ENCODE data around the gene CDX2. TPM values are rescaled to one million over a fixed set of nuclear protein-coding genes. Genes with fewer than 3 reads are reported as not detected.
A peak's percentile ranks its signal among the peaks of the same experiment; 100 is the strongest.

Gene CDX2
- total RNA-seq, 3 donors from 2014 or later: 113 to 349 (median 240) TPM

DNA sequence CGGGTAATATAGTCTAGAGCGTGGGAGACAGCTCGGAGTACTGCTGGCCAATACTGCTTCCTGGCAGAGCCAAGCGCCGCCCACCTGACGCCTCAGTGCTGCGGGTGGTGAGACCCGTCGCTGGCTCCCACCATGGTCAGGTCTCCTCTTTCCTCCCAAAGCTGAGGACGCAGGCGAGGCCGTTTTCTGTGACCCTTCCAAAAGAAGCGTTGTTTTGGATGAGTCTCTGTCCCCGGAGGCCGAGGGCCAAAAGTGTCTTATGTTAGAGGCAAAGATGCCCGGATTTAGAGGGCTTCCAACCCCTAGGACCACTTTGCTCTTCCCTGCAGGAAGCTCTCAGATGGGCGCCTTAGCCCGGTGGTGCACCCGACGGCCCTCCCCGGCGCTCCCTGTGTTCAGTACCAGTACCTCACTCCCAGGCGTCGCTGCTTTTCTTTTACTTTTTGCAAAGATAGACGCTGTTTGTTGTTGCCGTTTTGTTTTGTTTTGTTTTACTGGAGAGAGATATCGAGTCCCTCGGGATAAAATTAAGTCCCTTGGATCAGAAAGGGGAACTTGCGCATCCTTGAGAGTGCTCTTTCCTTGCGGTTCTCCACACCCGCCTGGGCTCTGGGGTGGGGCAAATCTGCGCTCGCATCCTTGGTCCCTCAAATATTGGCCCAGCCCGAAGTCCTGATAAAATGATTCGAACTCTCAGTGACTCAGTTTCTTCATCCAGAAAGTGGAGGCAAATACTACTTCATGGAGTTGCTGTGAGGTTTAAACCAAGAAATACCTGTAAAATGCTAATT, 42.3 kb downstream of the CDX2 start:
- no peaks in the 10 kb centered on the region for H3K36me3 ChIP-seq (ENCODE audit: low read depth)
- TF ChIP-seq, protein P1, sequence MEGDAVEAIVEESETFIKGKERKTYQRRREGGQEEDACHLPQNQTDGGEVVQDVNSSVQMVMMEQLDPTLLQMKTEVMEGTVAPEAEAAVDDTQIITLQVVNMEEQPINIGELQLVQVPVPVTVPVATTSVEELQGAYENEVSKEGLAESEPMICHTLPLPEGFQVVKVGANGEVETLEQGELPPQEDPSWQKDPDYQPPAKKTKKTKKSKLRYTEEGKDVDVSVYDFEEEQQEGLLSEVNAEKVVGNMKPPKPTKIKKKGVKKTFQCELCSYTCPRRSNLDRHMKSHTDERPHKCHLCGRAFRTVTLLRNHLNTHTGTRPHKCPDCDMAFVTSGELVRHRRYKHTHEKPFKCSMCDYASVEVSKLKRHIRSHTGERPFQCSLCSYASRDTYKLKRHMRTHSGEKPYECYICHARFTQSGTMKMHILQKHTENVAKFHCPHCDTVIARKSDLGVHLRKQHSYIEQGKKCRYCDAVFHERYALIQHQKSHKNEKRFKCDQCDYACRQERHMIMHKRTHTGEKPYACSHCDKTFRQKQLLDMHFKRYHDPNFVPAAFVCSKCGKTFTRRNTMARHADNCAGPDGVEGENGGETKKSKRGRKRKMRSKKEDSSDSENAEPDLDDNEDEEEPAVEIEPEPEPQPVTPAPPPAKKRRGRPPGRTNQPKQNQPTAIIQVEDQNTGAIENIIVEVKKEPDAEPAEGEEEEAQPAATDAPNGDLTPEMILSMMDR (IDR thresholded peaks at IDR 0.05): no peak

DNA sequence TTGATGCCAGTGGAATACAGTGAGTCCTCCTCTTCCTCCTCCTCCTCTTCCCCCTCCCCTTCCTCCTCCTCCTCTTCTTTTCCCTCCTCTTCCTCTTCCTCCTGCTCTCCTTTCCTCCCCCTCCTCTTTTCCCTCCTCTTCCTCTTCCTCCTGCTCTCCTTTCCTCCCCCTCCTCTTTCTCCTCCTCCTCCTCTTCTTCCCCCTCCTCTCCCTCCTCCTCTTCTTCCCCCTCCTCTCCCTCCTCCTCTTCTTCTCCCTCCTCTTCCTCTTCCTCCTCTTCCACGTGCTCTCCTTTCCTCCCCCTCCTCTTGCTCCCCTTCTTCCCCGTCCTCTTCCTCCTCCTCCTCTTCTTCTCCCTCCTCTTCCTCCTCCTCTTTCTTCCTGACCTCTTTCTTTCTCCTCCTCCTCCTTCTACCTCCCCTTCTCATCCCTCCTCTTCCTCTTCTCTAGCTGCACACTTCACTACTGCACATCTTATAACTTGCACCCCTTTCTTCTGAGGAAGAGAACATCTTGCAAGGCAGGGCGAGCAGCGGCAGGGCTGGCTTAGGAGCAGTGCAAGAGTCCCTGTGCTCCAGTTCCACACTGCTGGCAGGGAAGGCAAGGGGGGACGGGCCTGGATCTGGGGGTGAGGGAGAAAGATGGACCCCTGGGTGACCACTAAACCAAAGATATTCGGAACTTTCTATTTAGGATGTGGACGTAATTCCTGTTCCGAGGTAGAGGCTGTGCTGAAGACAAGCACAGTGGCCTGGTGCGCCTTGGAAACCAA, 43.7 kb downstream of the CDX2 start:
- no peaks in the 10 kb centered on the region for H3K36me3 ChIP-seq (ENCODE audit: low read depth)
- intact Hi-C loops (cut with DNase I, micrococcal nuclease): no loop called here
- ATAC-seq (no peak), DNase-seq (no peak)
- peaks cover 13% of the 10 kb centered on the region for H3K4me1 ChIP-seq (ENCODE audit: low read depth)
- no peak overlapping the region for H3K4me3 ChIP-seq
- TF ChIP-seq, protein P1 (IDR thresholded peaks at IDR 0.05): no peak
- H3K9me3 ChIP-seq: no peaks in the 10 kb centered on the region

More for the DNA sequence above, 42.3 kb downstream of the CDX2 start:
- DNase-seq (no peak), ATAC-seq (peak; percentile 16)
- intact Hi-C loops (cut with DNase I, micrococcal nuclease): no loop called here
- Histone ChIP-seq H3K9me3 (no peaks in the 10 kb centered on the region), H3K4me1 (ENCODE audit: low read depth) (peaks cover 2% of the 10 kb centered on the region), H3K4me3 (no peak overlapping the region)

DNA sequence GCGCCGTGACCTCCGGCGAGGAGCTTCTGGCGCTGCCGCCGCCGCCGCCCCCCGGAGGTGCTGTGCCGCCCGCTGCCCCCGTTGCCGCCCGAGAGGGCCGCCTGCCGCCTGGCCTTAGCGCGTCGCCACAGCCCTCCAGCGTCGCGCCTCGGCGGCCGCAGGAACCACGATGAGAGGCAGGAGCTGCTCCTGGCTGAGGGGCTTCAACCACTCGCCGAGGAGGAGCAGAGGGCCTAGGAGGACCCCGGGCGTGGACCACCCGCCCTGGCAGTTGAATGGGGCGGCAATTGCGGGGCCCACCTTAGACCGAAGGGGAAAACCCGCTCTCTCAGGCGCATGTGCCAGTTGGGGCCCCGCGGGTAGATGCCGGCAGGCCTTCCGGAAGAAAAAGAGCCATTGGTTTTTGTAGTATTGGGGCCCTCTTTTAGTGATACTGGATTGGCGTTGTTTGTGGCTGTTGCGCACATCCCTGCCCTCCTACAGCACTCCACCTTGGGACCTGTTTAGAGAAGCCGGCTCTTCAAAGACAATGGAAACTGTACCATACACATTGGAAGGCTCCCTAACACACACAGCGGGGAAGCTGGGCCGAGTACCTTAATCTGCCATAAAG, 44.5 kb downstream of the CDX2 start:
- intact Hi-C loops (cut with DNase I, micrococcal nuclease): no loop called here
- Histone ChIP-seq H3K4me1 (ENCODE audit: low read depth) (peaks cover 21% of the 10 kb centered on the region), H3K9me3 (no peaks in the 10 kb centered on the region), H3K4me3 (no peak overlapping the region), H3K36me3 (ENCODE audit: low read depth) (no peaks in the 10 kb centered on the region)
- TF ChIP-seq, protein P1 (IDR thresholded peaks at IDR 0.05): no peak
- ATAC-seq (no peak), DNase-seq (no peak)

DNA sequence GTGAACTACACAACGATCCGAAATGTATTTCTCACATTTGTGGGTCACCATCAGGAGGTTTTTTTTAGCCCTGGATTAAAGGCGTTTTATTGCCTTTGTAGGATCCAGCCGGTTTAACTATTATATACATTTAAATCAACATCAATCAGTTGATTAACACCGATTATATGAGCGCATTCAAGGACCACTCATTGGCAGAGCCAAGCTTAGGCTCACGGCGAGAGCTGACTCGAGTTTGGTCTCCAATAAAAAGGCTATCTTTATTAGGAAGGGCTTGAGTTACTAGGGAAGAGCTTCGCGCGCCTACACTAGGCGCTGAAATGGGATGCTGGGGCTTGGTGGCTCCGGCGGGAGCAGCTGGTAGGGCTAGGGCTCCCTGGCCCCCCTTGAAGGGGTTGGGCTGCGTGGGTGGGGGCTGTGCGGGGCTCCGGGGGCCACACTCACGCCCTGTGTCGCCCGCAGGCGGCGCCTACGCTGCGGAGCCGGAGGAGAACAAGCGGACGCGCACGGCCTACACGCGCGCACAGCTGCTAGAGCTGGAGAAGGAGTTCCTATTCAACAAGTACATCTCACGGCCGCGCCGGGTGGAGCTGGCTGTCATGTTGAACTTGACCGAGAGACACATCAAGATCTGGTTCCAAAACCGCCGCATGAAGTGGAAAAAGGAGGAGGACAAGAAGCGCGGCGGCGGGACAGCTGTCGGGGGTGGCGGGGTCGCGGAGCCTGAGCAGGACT, 45.2 kb downstream of the CDX2 start:
- intact Hi-C loops (cut with DNase I, micrococcal nuclease): no loop called here
- H3K9me3 ChIP-seq: no peaks in the 10 kb centered on the region
- no peaks in the 10 kb centered on the region for H3K36me3 ChIP-seq (ENCODE audit: low read depth)
- H3K4me1 ChIP-seq (ENCODE audit: low read depth): peaks cover 23% of the 10 kb centered on the region
- H3K4me3 ChIP-seq: no peak overlapping the region
- TF ChIP-seq, protein P1 (IDR thresholded peaks at IDR 0.05): no peak
- no peak for ATAC-seq
- DNase-seq: peak in 1 of 3 donors; percentile 18

DNA sequence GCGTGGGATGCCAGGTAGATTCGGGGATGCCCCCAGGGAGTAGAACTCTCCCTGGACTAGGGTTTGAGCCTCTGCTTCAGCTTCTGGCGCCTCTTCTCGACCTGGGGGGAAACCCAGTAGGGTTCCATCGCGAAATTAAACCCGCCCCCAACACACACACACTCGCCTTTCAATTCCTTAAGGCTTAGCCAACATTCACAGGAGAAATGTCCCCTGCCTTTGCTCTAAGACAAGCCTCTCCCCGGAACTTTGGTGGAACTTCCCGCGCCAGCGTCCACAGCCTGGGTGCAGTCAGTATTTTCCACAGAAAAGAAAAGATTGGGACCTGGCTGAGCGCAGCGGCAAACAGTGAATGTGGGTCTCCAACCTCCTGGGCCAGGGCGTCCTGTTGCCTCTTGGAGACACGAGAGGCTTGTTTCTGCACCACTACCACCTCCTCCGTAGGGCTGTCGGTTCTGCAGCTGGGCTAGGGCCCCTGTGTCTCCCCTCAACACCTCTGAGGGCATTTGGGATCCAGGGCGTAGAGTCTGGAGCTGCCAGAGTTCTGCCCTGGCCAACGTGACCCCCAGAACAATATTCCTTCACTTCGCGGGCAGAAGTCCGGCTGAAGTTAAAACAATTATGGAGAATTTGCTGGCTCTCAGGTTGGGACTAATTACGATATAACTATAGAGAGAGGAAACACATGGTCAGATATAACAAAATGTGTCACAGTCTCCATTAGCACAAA, 46.1 kb downstream of the CDX2 start:
- no peak for DNase-seq
- H3K4me1 ChIP-seq (ENCODE audit: low read depth): peaks cover 29% of the 10 kb centered on the region
- intact Hi-C loops (cut with DNase I, micrococcal nuclease): no loop called here
- H3K4me3 ChIP-seq: no peak overlapping the region
- no peaks in the 10 kb centered on the region for H3K36me3 ChIP-seq (ENCODE audit: low read depth)
- TF ChIP-seq, protein P1 (IDR thresholded peaks at IDR 0.05): no peak
- no peaks in the 10 kb centered on the region for H3K9me3 ChIP-seq
- no peak for ATAC-seq

Measured in mucosa of descending colon (tissue), 3 donors.